IPS DF 4.7 (cell line): ENCODE results near the gene SULT2A1.
"Not testable (repeated sequence)": the region's sequence is repeated elsewhere in the genome, so short reads cannot be mapped to it uniquely, and the experiment has no call there.

Experiments
- DNase-seq: peaks from one replicate; pipeline ENCODE4 v3.0.0-alpha.2; 2013; ENCODE audit warnings: low spot score; ENCODE audit errors: extremely low read depth

SULT2A1 gene

GRCh38 chr19:47886010-47886559 lies at the start of gene SULT2A1:
Gene SULT2A1, minus strand, starts transcription at chr19:47886315. Its CDS starts 58 bp downstream, at chr19:47886257.
- no peak for DNase-seq

- DNase-seq: not testable (repeated sequence)
These were observed 42.5 kb upstream of the SULT2A1 start for GRCh38 chr19:47928581-47928980.

GRCh38 chr19:47920107-47920506 lies 34.0 kb upstream of the SULT2A1 start:
- DNase-seq: not testable (repeated sequence)

- DNase-seq: not testable (repeated sequence)
These were observed 24.1 kb upstream of the SULT2A1 start for GRCh38 chr19:47910191-47910590.

GRCh38 chr19:47909350-47909749 lies 23.2 kb upstream of the SULT2A1 start:
- not testable (repeated sequence) for DNase-seq

- no peak for DNase-seq
These were observed 15.3 kb upstream of the SULT2A1 start for GRCh38 chr19:47901370-47901769.

GRCh38 chr19:47899335-47899734 lies 13.2 kb upstream of the SULT2A1 start:
- no peak for DNase-seq

- DNase-seq: no peak
These were observed 11.7 kb upstream of the SULT2A1 start for GRCh38 chr19:47897861-47898260.

GRCh38 chr19:47896773-47897172 lies 10.7 kb upstream of the SULT2A1 start:
- no peak for DNase-seq

GRCh38 chr19:47896019-47896418 lies 9.9 kb upstream of the SULT2A1 start:
- no peak for DNase-seq

GRCh38 chr19:47895165-47895782 lies 9.2 kb upstream of the SULT2A1 start:
- no peak for DNase-seq

GRCh38 chr19:47891923-47892666 lies 6.0 kb upstream of the SULT2A1 start:
- no peak for DNase-seq

- no peak for DNase-seq
These were observed 5.5 kb upstream of the SULT2A1 start for GRCh38 chr19:47891622-47891922.

- DNase-seq: no peak
These were observed 4.9 kb upstream of the SULT2A1 start for GRCh38 chr19:47890865-47891621.

GRCh38 chr19:47885067-47885463 lies 1.1 kb downstream of the SULT2A1 start:
- DNase-seq: no peak

GRCh38 chr19:47882890-47883289 lies 3.2 kb downstream of the SULT2A1 start:
- no peak for DNase-seq

- DNase-seq: no peak
These were observed 4.4 kb downstream of the SULT2A1 start for GRCh38 chr19:47881757-47882156.

GRCh38 chr19:47879385-47879784 lies 6.7 kb downstream of the SULT2A1 start:
- not testable (repeated sequence) for DNase-seq

GRCh38 chr19:47878906-47879305 lies 7.2 kb downstream of the SULT2A1 start:
- no peak for DNase-seq

GRCh38 chr19:47865166-47865565 lies 20.9 kb downstream of the SULT2A1 start:
- DNase-seq: no peak

GRCh38 chr19:47863514-47863936 lies 22.6 kb downstream of the SULT2A1 start:
- DNase-seq: no peak

- no peak for DNase-seq
These were observed 24.5 kb downstream of the SULT2A1 start for GRCh38 chr19:47861630-47862029.
